Neural cell (in vitro differentiated cells): ENCODE results near the gene CUL3. TPM values are rescaled to one million over a fixed set of nuclear protein-coding genes. Genes with fewer than 3 reads are reported as not detected.

Experiments used
- H2AFZ ChIP-seq: fragments of 200-600, 300-800 bp; sonication (generic), shearing (Covaris generic); 2 replicates; pipeline ENCODE4 v1.6.0; 2014; ENCODE audit warnings: low read depth, mild to moderate bottlenecking, antibody characterized with exemption, low read length, moderate library complexity
- H3F3A ChIP-seq: fragments of 200-600 bp; shearing (Covaris generic); 2 replicates; pipeline ENCODE4 v1.6.1; 2016; ENCODE audit warnings: mild to moderate bottlenecking, moderate library complexity, mixed read lengths, antibody characterized with exemption, low read length; ENCODE audit not compliant: insufficient read depth, poor library complexity, severe bottlenecking
- H3K27ac ChIP-seq: fragments of 200-600, 300-800 bp; sonication (generic), shearing (Covaris generic); 2 replicates; pipeline ENCODE4 v1.5.1; 2014; ENCODE audit warnings: mild to moderate bottlenecking, low read length, moderate library complexity
- H3K27me3 ChIP-seq: fragments of 300-800, 200-600 bp; sonication (generic), shearing (Covaris generic); 2 replicates; pipeline ENCODE4 v1.6.0; 2014; ENCODE audit warnings: mild to moderate bottlenecking, low read depth, low read length, moderate library complexity; ENCODE audit not compliant: insufficient read depth
- H3K36me3 ChIP-seq: fragments of 300-800, 200-600 bp; sonication (generic), shearing (Covaris generic); 2 replicates; pipeline ENCODE4 v1.5.1; 2014; ENCODE audit warnings: mild to moderate bottlenecking, antibody characterized with exemption, low read length, moderate library complexity; ENCODE audit not compliant: insufficient read depth
- H3K4me2 ChIP-seq: fragments of 300-800, 200-600 bp; sonication (generic), shearing (Covaris generic); 2 replicates; pipeline ENCODE4 v1.6.0; 2014; ENCODE audit warnings: mild to moderate bottlenecking, low read length
- H3K4me3 ChIP-seq: fragments of 300-800, 200-600 bp; sonication (generic), shearing (Covaris generic); 2 replicates; pipeline ENCODE4 v1.5.1; 2014; ENCODE audit warnings: mild to moderate bottlenecking, low read length, moderate library complexity
- H3K79me2 ChIP-seq: fragments of 200-600 bp; shearing (Covaris generic); replicated peaks from 2 replicates; pipeline ENCODE4 v1.6.0; 2014; ENCODE audit warnings: mild to moderate bottlenecking, low read length, moderate library complexity; ENCODE audit not compliant: insufficient read depth
- H3K9ac ChIP-seq: fragments of 300-800, 200-600 bp; sonication (generic), shearing (Covaris generic); 2 replicates; pipeline ENCODE4 v1.6.1; 2016; ENCODE audit warnings: mild to moderate bottlenecking, low read length, mixed read lengths
- H3K9me2 ChIP-seq: fragments of 200-600 bp; shearing (Covaris generic); 2 replicates; pipeline ENCODE4 v1.6.1; 2016; ENCODE audit warnings: mild to moderate bottlenecking, low read length, mixed read lengths; ENCODE audit not compliant: insufficient read depth
- H3K9me3 ChIP-seq: fragments of 200-600, 300-800 bp; sonication (generic), shearing (Covaris generic); 2 replicates; pipeline ENCODE4 v1.6.1; 2016; ENCODE audit warnings: mild to moderate bottlenecking, mixed run types, low read length, moderate library complexity, mixed read lengths
- H4K20me1 ChIP-seq: fragments of 200-600 bp; shearing (Covaris generic); 2 replicates; pipeline ENCODE4 v1.6.1; 2016; ENCODE audit warnings: mild to moderate bottlenecking, mixed run types; ENCODE audit not compliant: insufficient read depth
- CTCF ChIP-seq: fragments of 450-650 bp; IDR thresholded peaks from 2 replicates; pipeline ENCODE4 v1.5.1; 2014; ENCODE audit warnings: antibody characterized with exemption, mild to moderate bottlenecking, moderate library complexity; ENCODE audit not compliant: poor library complexity, severe bottlenecking
- EP300 ChIP-seq: fragments of 450-650 bp; conservative IDR thresholded peaks from 2 replicates; pipeline ENCODE4 v1.6.1; 2014; ENCODE audit warnings: antibody characterized with exemption, mild to moderate bottlenecking, moderate library complexity; ENCODE audit not compliant: poor library complexity, severe bottlenecking
- EZH2 ChIP-seq: fragments of 200-600, 300-800 bp; shearing (Covaris generic), sonication (generic); IDR thresholded peaks from 2 replicates; pipeline ENCODE4 v1.6.1; 2014; ENCODE audit warnings: antibody characterized with exemption, low read length, borderline replicate concordance, mild to moderate bottlenecking; ENCODE audit not compliant: insufficient read depth, poor library complexity, severe bottlenecking
- MXI1 ChIP-seq: fragments of 450-650 bp; conservative IDR thresholded peaks from 2 replicates; pipeline ENCODE4 v1.6.1; 2014; ENCODE audit warnings: antibody characterized with exemption, mild to moderate bottlenecking; ENCODE audit not compliant: poor library complexity, severe bottlenecking
- POLR2AphosphoS5 ChIP-seq: IDR thresholded peaks from 2 replicates; pipeline ENCODE4 v1.6.1; 2012
- RAD21 ChIP-seq: fragments of 450-650 bp; conservative IDR thresholded peaks from 2 replicates; pipeline ENCODE4 v1.6.1; 2014; ENCODE audit warnings: antibody characterized with exemption, mild to moderate bottlenecking, moderate library complexity
- REST ChIP-seq: IDR thresholded peaks from 2 replicates; pipeline ENCODE4 v1.6.1; 2012; ENCODE audit warnings: borderline replicate concordance
- SMC3 ChIP-seq: fragments of 450-650 bp; conservative IDR thresholded peaks from 2 replicates; pipeline ENCODE4 v1.6.1; 2014; ENCODE audit warnings: antibody characterized with exemption, mild to moderate bottlenecking, moderate library complexity; ENCODE audit not compliant: poor library complexity
- TAF1 ChIP-seq: IDR thresholded peaks from 2 replicates; pipeline ENCODE4 v1.6.1; 2012; ENCODE audit warnings: low read depth
- polyA plus RNA-seq: library from polyadenylated mRNA; depleted of rRNA; stranded (reverse); fragments of >200 nt; gene quantifications from 2 replicates; pipeline ENCODE4 v1.2.3, GENCODE V29; 2014

CUL3 gene
- polyA plus RNA-seq, 1 donor from 2014 or later = 53.9 TPM

GRCh38 chr2:224472137-224472536, 113.0 kb downstream of the CUL3 start:
- no peaks in the 10 kb centered on the region for H3K9me3 ChIP-seq
- no peaks in the 10 kb centered on the region for H3F3A ChIP-seq
- no peak overlapping the region for H2AFZ ChIP-seq
- TF ChIP-seq EZH2 = no peak
- TF ChIP-seq SMC3 = no peak
- no peak for TF ChIP-seq RAD21
- no peak for TF ChIP-seq MXI1
- no peak for TF ChIP-seq REST
- TF ChIP-seq CTCF = no peak
- TF ChIP-seq POLR2AphosphoS5 = no peak
- TF ChIP-seq TAF1 = no peak
- TF ChIP-seq EP300 = no peak
- no peaks in the 10 kb centered on the region for H3K36me3 ChIP-seq
- H3K9me2 ChIP-seq = no peaks in the 10 kb centered on the region
- no peak overlapping the region for H3K27ac ChIP-seq
- no peak overlapping the region for H3K4me3 ChIP-seq
- H3K4me2 ChIP-seq = no peak overlapping the region
- H4K20me1 ChIP-seq = no peaks in the 10 kb centered on the region
- H3K9ac ChIP-seq = no peak overlapping the region
- H3K27me3 ChIP-seq = no peaks in the 10 kb centered on the region
- no peaks in the 10 kb centered on the region for H3K79me2 ChIP-seq

GRCh38 chr2:224469374-224469964, 115.7 kb downstream of the CUL3 start:
- Histone ChIP-seq H3K4me3 (no peak overlapping the region), H3K27ac (no peak overlapping the region), H3K27me3 (no peaks in the 10 kb centered on the region), H3K9me3 (no peaks in the 10 kb centered on the region), H3K9me2 (no peaks in the 10 kb centered on the region), H4K20me1 (no peaks in the 10 kb centered on the region), H3F3A (no peaks in the 10 kb centered on the region), H3K79me2 (no peaks in the 10 kb centered on the region), H2AFZ (no peak overlapping the region), H3K36me3 (no peaks in the 10 kb centered on the region), H3K4me2 (no peak overlapping the region), H3K9ac (no peak overlapping the region)
- TF ChIP-seq RAD21 (no peak), EZH2 (no peak), SMC3 (no peak), POLR2AphosphoS5 (no peak), TAF1 (no peak), REST (no peak), CTCF (no peak)
